ENCODE results near the gene MFAP1.

Gene MFAP1

GRCh38 chr15:43776718-43777266 lies 47.7 kb downstream of the MFAP1 start, which contains the start of gene ELL3:
ELL3 (minus strand) TSS chr15:43776966; CDS start chr15:43776901, 65 bp downstream.
- in situ Hi-C loops (cut with MboI; ENCODE audit: low sequenced_read_pairs), result no loop called here

- in situ Hi-C loops (cut with MboI; ENCODE audit: low sequenced_read_pairs), result no loop called here
These were observed 48.3 kb downstream of the MFAP1 start for GRCh38 chr15:43776101-43776717.

- in situ Hi-C loops (cut with MboI; ENCODE audit: low sequenced_read_pairs), result no loop called here
These were observed 49.0 kb downstream of the MFAP1 start for GRCh38 chr15:43775411-43775965.

GRCh38 chr15:43774062-43774461 lies 50.4 kb downstream of the MFAP1 start:
- in situ Hi-C loops (cut with MboI; ENCODE audit: low sequenced_read_pairs), result no loop called here

GRCh38 chr15:43772624-43773023 lies 51.9 kb downstream of the MFAP1 start:
- in situ Hi-C loops (cut with MboI; ENCODE audit: low sequenced_read_pairs), result no loop called here

- in situ Hi-C loops (cut with MboI; ENCODE audit: low sequenced_read_pairs), result no loop called here
These were observed 52.7 kb downstream of the MFAP1 start for GRCh38 chr15:43771816-43772215.

GRCh38 chr15:43769584-43770228 lies 54.8 kb downstream of the MFAP1 start:
- in situ Hi-C loops (cut with MboI; ENCODE audit: low sequenced_read_pairs), result no loop called here

- in situ Hi-C loops (cut with MboI; ENCODE audit: low sequenced_read_pairs), result no loop called here
These were observed 60.6 kb downstream of the MFAP1 start for GRCh38 chr15:43763819-43764446.

- in situ Hi-C loops (cut with MboI; ENCODE audit: low sequenced_read_pairs), result no loop called here
These were observed 61.7 kb downstream of the MFAP1 start for GRCh38 chr15:43762824-43763223.

Data from hTERT RPE-1 (cell line).